ENCODE results near the gene NCBP2L. TPM values are rescaled to one million over a fixed set of nuclear protein-coding genes. Genes with fewer than 3 reads are reported as not detected.
A peak's percentile ranks its signal among the peaks of the same experiment; 100 is the strongest.

The NCBP2L gene
- total RNA-seq, 1 donor from 2014 or later = not detected

DNA sequence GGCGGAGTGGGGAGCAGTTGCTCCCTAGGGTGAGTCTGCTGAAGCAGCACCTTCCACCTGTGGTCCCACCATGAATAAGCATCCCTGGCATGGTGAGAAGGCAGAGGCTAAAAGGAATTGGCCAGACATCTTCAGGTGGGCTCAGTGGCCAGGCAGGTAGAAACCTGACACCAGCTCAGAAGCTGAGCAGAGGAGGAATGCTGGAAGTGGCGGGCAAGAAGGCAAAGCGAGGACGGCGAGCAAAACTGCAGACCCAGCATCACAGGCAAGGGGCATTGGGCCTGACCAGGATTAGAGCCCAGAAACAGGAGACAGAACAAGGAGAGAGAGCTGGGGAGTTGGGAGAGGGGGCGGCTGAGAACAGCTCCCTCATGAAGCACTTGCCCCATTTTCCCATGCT is 27.3 kb upstream of the NCBP2L start:
- intact Hi-C loops (cut with DNase I) = no loop called here
- ATAC-seq (no peak), DNase-seq (ENCODE audit: missing footprints) (no peak)

- ATAC-seq (no peak), DNase-seq (ENCODE audit: missing footprints) (no peak)
- intact Hi-C loops (cut with DNase I) = no loop called here
Measured at GRCh38 chrX:107750861-107751445, 26.6 kb upstream of the NCBP2L start.

- DNase-seq (ENCODE audit: missing footprints) (no peak), ATAC-seq (no peak)
- intact Hi-C loops (cut with DNase I) = no loop called here
Measured at GRCh38 chrX:107752043-107752442, 25.5 kb upstream of the NCBP2L start.

DNA sequence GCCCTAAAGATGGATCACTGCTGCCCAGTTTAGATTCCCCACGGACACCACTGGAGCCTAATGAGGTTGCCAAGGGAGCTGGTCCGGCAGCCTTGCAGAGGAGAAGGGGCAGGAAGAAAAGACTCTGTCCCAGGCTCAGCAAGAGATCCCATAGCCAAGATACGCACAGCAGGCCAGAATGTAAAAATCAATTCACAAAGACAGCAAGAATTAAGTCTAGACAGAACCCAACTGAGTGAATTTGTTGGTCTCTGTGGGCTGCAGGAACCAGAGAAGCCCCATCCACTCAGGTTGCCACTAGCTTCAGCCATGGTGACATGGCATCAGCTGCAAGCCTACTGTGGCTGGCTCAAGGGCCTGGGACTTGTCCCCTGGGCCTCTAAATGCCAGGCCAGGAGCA is 24.8 kb upstream of the NCBP2L start:
- ATAC-seq (no peak), DNase-seq (ENCODE audit: missing footprints) (no peak)
- intact Hi-C loops (cut with DNase I) = no loop called here

DNA sequence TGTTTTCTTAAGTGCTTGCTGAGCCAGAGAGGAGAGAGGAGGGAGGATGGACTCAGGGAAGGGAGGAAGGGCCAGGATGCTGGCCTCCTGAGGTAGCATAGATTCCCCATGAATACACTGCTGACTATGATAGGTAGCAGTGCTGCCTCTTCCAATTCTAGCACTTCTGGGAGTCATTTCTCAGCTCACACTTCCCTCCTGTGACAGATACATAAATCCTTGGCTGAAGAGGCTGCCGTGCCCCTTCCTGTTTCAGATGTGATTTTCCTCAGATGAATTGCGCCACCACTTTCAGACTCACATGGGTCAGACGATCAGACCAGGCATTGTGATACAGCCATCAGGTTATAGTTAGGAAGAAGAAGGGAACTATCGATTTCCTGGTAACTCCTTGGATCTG is 24.3 kb upstream of the NCBP2L start:
- intact Hi-C loops (cut with DNase I) = no loop called here
- DNase-seq (ENCODE audit: missing footprints) (no peak), ATAC-seq (peak; percentile 61)

DNA sequence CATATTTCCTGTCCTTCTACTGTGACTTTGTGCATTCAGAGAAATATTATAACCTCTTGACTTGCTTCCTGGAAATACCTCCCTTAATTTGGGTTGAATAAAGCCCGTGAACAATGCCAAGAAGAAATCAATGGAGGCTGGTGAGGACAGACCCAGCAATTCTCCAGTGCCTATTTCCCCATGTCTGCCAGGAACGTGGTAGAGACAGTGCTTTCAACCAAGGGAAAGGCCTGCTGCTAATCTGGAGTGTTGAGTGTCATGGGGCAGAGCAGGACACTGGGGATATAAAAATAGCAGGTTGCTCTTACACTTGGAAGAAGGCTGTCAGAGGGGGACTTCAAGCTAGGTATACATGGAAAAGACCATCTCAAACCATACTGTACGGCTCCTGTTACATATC is 21.8 kb upstream of the NCBP2L start:
- DNase-seq (ENCODE audit: missing footprints) (no peak), ATAC-seq (peak; percentile 88)
- intact Hi-C loops (cut with DNase I) = loop anchor here (5.0 kb wide), 1 partner anchor 38 kb away; no protein-coding TSS in a partner anchor

DNA sequence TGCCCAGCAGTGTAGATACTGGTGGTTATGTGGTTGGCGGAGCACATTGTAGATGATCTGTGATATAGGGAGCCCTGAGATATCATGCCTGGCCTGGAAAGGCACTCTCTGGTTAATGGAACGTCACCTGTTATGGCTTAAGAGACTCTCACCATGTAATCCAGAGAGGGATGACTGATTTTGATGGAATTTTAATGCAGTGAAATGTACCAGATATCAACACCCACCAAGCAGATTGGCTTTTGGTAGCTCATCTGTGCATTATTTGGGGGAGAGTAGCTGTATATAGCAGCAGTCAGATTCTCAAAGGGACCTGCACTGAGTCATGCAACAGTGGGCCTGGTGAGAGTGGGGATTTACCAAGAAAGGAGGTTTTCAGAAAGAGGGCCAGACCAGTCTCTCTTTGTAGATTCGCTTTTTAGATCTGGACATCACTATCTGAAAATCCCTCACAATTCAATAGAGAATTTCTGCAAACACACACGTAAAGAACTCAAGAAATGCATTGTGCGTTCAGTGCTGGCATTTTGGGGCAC is 19.2 kb upstream of the NCBP2L start:
- ATAC-seq (no peak), DNase-seq (ENCODE audit: missing footprints) (no peak)
- intact Hi-C loops (cut with DNase I) = loop anchor here (5.0 kb wide), 1 partner anchor 41 kb away; no protein-coding TSS in a partner anchor

DNA sequence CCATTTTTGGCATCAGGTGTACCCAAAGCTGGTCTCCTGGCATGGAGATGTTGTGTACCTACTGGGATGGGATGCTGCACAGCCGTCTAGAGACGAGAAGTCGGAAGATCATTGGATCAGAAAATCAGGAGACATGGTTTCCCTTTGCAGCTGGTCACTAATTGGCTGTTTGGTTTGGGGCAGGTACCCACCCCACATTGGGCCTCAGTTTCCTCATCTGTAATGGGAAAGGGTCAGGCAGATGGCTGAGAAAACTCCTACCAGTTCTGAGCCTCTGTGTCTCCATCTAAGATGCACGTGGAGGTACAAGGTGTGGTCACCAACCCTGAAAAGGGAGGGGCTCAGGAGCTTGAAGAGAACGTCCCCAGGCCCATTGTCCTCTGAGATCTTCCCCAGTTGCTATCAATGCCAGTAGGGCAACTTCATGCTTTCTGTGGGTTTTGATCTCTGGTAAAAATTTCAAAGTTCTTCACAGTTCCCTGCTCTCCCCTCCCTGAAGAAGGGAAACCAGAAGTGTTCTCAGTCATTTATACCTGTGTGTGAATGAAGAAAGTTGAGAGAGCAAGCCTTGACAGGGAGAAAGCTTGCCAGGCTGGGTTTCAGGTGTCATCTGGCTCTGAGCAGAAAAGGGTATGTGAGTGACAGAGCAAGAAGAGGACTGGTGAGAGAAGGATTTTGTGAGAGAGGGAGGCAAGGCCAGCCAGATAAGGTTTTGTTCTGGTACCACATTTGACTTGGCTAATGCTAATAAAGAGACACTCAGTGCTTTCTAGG is 17.0 kb upstream of the NCBP2L start:
- DNase-seq (ENCODE audit: missing footprints) = no peak
- no peak for ATAC-seq
- intact Hi-C loops (cut with DNase I) = no loop called here

- intact Hi-C loops (cut with DNase I) = no loop called here
- ATAC-seq (no peak), DNase-seq (ENCODE audit: missing footprints) (no peak)
Measured at GRCh38 chrX:107763647-107764046, 13.9 kb upstream of the NCBP2L start.

DNA sequence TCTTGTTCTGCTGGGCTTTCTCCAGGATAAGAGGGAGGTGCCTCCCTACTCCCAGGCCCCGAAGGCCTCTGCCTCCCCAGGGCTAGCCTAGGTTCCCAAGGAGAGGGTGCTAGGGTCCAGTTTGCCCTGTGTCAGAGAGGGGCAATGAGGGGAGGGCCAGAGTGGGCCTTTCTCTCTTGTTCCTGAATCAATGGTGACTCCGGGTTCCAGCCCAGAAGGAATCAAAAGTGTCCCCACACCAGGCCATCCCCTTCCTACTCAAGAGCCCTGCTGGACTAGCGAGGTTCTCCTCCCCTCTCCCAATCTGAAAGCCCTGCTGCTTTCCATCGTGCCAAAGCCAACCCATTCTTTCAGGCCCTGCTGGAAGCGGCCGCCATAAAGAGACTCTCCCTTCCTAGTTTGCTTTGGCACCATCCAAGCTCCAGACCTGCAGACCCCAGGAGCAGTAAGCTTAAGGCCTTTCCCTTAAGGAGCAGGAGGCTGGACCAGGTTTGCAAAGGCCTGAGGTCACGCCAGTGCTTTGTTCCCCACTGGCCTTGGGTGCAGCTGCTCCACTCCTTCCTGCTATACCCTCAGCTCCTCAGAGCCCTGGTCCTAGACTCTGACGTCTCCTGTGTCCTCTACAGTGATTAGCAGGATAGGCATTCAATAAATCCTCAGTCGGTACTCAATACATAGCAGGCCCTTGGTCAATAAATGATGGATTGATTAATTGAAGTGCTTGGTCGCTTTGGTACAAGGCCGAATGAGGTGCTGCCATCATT is 12.5 kb upstream of the NCBP2L start:
- intact Hi-C loops (cut with DNase I) = no loop called here
- DNase-seq (ENCODE audit: missing footprints) = no peak

GRCh38 chrX:107766470-107767150 is 10.9 kb upstream of the NCBP2L start:
- intact Hi-C loops (cut with DNase I) = no loop called here
- peak; percentile 96 for ATAC-seq

More for the DNA sequence above, 12.5 kb upstream of the NCBP2L start:
- ATAC-seq = no peak

DNA sequence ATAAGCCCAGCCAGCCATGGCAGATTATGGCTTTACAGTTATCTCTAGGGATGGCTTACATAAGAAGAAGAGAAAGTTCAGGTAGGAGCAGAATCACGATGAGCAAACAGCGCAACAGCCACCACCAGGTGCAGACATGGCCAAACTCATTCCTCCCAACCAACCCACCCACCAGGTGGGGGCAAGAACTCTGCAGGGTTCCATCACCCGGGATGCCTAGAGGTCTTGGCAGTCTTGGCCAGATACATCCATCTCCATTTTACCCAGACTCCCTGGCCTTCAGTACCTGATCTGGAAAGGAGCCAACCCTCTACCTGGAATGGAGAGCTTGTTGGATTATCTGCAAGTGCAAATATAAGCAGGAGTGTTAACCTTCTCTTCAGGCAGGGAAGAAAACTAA is 9.5 kb upstream of the NCBP2L start:
- ATAC-seq (no peak), DNase-seq (ENCODE audit: missing footprints) (no peak)
- intact Hi-C loops (cut with DNase I) = no loop called here

More at GRCh38 chrX:107766470-107767150, 10.9 kb upstream of the NCBP2L start:
- peak; percentile 78 for DNase-seq (ENCODE audit: missing footprints)

GRCh38 chrX:107769581-107770317 is 7.8 kb upstream of the NCBP2L start:
- ATAC-seq (no peak), DNase-seq (ENCODE audit: missing footprints) (no peak)
- intact Hi-C loops (cut with DNase I) = loop anchor here (2.0 kb wide), 1 partner anchor 57 kb away; no protein-coding TSS in a partner anchor

GRCh38 chrX:107773206-107773605 is 4.3 kb upstream of the NCBP2L start:
- no peak for DNase-seq (ENCODE audit: missing footprints)
- intact Hi-C loops (cut with DNase I) = no loop called here
- no peak for ATAC-seq

DNA sequence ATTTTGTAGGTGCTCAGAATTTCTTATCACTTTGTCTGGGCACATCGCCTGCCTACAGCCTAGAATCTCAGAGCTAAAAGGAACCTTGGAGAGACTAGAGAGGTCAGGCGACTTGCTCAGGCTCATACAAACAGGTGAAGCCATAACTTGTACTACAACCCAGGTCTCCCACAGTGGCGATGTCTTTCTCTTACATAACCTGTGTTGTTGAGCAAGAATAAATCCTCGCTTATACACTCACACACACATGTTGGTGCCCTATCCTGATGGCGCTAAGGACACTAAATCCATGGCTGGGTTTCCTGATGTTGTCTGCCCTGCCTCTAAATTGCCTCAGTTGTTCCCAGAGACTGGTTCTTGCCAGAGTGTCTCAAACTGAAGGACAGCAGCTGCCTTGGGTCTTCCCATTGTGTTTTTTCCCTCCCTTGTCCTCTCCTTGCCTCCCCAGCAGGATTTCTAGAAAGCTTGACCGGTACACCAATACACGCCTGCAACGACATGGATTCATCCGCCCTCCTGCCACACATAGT is 3.6 kb upstream of the NCBP2L start:
- intact Hi-C loops (cut with DNase I) = no loop called here

GRCh38 chrX:107775000-107775733 is 2.4 kb upstream of the NCBP2L start:
- no peak for ATAC-seq

More for the DNA sequence above, 3.6 kb upstream of the NCBP2L start:
- no peak for ATAC-seq
- no peak for DNase-seq (ENCODE audit: missing footprints)

More at GRCh38 chrX:107775000-107775733, 2.4 kb upstream of the NCBP2L start:
- no peak for DNase-seq (ENCODE audit: missing footprints)
- intact Hi-C loops (cut with DNase I) = loop anchor here (5.0 kb wide), 1 partner anchor 117 kb away; no protein-coding TSS in a partner anchor
